Ovary (tissue), 9 donors: Measurements from ENCODE around the gene RNF152. TPM values are rescaled to one million over a fixed set of nuclear protein-coding genes. Genes with fewer than 3 reads are reported as not detected.

Source experiments
- DNase-seq, 5 donors: peaks; one replicate each; pipeline ENCODE4 v3.0.0-alpha.2; 2019 to 2020
- H3K27ac ChIP-seq, 2 donors: fragments of 200-600 bp; one replicate each; pipeline versions ENCODE4 v1.5.1 to v1.8.0; 2019 to 2022
- H3K27me3 ChIP-seq: fragments of 200-600 bp; one replicate; pipeline ENCODE4 v1.8.0; 2022
- H3K36me3 ChIP-seq: fragments of 200-600 bp; sonication (generic); one replicate; pipeline ENCODE4 v1.5.1; 2019
- H3K4me1 ChIP-seq: one replicate; pipeline ENCODE4 v1.8.1; 2013; ENCODE audit warnings: mild to moderate bottlenecking, moderate library complexity; ENCODE audit not compliant: insufficient read depth
- H3K4me3 ChIP-seq: fragments of 200-600 bp; sonication (generic); one replicate; pipeline ENCODE4 v1.5.1; 2017
- H3K9me3 ChIP-seq, 2 donors: fragments of 200-600 bp in 1 of 2; sonication (generic) in 1 of 2; one replicate each; pipeline versions ENCODE4 v1.5.1 to v1.8.1; 2013 to 2019; ENCODE audit warnings: mild to moderate bottlenecking in 1 of 2, moderate library complexity in 1 of 2
- CTCF ChIP-seq, 3 donors: fragments of 450-650 bp in 2 of 3; fragments of 200-600 bp in 1 of 3; IDR thresholded peaks; one replicate each; pipeline versions ENCODE4 v1.5.1 to v1.8.0; 2016 to 2022; ENCODE audit warnings: antibody characterized with exemption in 3 of 3, mild to moderate bottlenecking in 1 of 3
- EP300 ChIP-seq: sonication (generic); formaldehyde crosslinking; IDR thresholded peaks from one replicate; pipeline ENCODE4 v1.6.1; 2017; ENCODE audit warnings: antibody characterized with exemption
- POLR2A ChIP-seq: fragments of 450-650 bp; IDR thresholded peaks from one replicate; pipeline ENCODE4 v1.6.1; 2017; ENCODE audit warnings: antibody characterized with exemption, mild to moderate bottlenecking, moderate library complexity
- WGBS, 3 donors: extraction: QIAGEN DNeasy Blood & Tissue Kit in 1 of 3; methylation state at CpG; one replicate each; pipeline versions ENCODE4 v1.1.5 to v1.1.7; 2013 to 2017; 5-methylcytosine and 5-hydroxymethylcytosine counted together
- intact Hi-C, 4 donors: fragments of 100-400 bp; cut with DNase I; formaldehyde crosslinking; loops; one replicate each; pipeline versions ENCODE4 v1.11.0 to v1.15.1; 2022 to 2023
- polyA plus RNA-seq, 2 donors: library from polyadenylated mRNA; stranded (reverse); fragments of 200-250 nt in 1 of 2; fragments of 350-450 nt in 1 of 2; fragmentation: Illumina TruSeq in 1 of 2; extraction: RNeasy Lipid Tissue Mini Kit (QIAGEN cat#74804) in 1 of 2; gene quantifications; one replicate each; pipeline ENCODE4 v1.2.3, GENCODE V29; 2013 to 2014
- total RNA-seq, 7 donors: library from RNA; depleted of rRNA in 2 of 7; stranded (reverse); fragments of >200 nt in 2 of 7; fragmentation: NEBNext Ultra II Directional in 3 of 7; extraction: Animal tissue kit (Norgen Biotek cat#: 25700) in 3 of 7; gene quantifications; one replicate each; pipeline versions ENCODE4 v1.1.0 to v1.2.4, GENCODE V29; 2016 to 2023
- donor health status: DM: no; HTN: no; CAD: no; lungs with moderate emphysema.
- donor health status: DM: no; HTN: no; CAD: no.
- donor health status: Bipolar disorder and iron deficiency.
- donor health status: DM: yes; HTN: yes; CAD: no.
- donor health status: DM: no; HTN: no; CAD: no.
- donor health status: DM: yes; HTN: yes; CAD: no.

Gene RNF152
- total and polyA plus RNA-seq, 9 donors, result 2.6 to 31.6 (median 7.2) TPM

- Histone ChIP-seq H3K27ac (no peak overlapping the region), H3K4me1 (no peaks in the 10 kb centered on the region), H3K36me3 (no peaks in the 10 kb centered on the region), H3K27me3 (no peaks in the 10 kb centered on the region), H3K4me3 (no peak overlapping the region), H3K9me3 (no peaks in the 10 kb centered on the region)
- DNase-seq, result no peak
- WGBS, 3 donors, result 92 to 96% (median 96%) methylated on average over 6 of the region's 6 CpGs
- TF ChIP-seq POLR2A (no peak), EP300 (no peak), CTCF (IDR thresholded peaks at IDR 0.05) (no peak)
- intact Hi-C loops, result no loop called here
Observed at GRCh38 chr18:61931654-61932379, 39.0 kb upstream of the RNF152 start.

- 85 to 90% (median 88%) methylated on average over 3 of the region's 3 CpGs for WGBS, 3 donors
- no peaks in the 10 kb centered on the region for H3K27me3 ChIP-seq
- H3K4me3 ChIP-seq, result no peak overlapping the region
- no peaks in the 10 kb centered on the region for H3K36me3 ChIP-seq
- DNase-seq, result no peak
- H3K27ac ChIP-seq, result no peak overlapping the region
- no peaks in the 10 kb centered on the region for H3K9me3 ChIP-seq
- TF ChIP-seq EP300 (no peak), CTCF (IDR thresholded peaks at IDR 0.05) (no peak), POLR2A (no peak)
- intact Hi-C loops, result no loop called here
- no peaks in the 10 kb centered on the region for H3K4me1 ChIP-seq
Observed at GRCh38 chr18:61929881-61930640, 37.3 kb upstream of the RNF152 start.

- H3K27me3 ChIP-seq, result no peaks in the 10 kb centered on the region
- no peaks in the 10 kb centered on the region for H3K9me3 ChIP-seq
- intact Hi-C loops, result no loop called here
- DNase-seq, result no peak
- no peaks in the 10 kb centered on the region for H3K4me1 ChIP-seq
- H3K4me3 ChIP-seq, result no peak overlapping the region
- no peaks in the 10 kb centered on the region for H3K36me3 ChIP-seq
- TF ChIP-seq POLR2A (no peak), CTCF (IDR thresholded peaks at IDR 0.05) (no peak), EP300 (no peak)
- WGBS, 3 donors, result 67 to 75% (median 68%) methylated on average over 4 of the region's 4 CpGs
- H3K27ac ChIP-seq, result no peak overlapping the region
Observed at GRCh38 chr18:61926532-61926931, 33.7 kb upstream of the RNF152 start.

GRCh38 chr18:61924550-61924949, 31.7 kb upstream of the RNF152 start:
- no peaks in the 10 kb centered on the region for H3K36me3 ChIP-seq
- H3K27me3 ChIP-seq, result no peaks in the 10 kb centered on the region
- intact Hi-C loops, result no loop called here
- TF ChIP-seq POLR2A, result no peak
- TF ChIP-seq EP300, result no peak
- no peak for TF ChIP-seq CTCF (IDR thresholded peaks at IDR 0.05)
- H3K4me3 ChIP-seq, result no peak overlapping the region
- WGBS, 3 donors, result 24 to 43% (median 36%) methylated on average over 5 of the region's 5 CpGs
- H3K4me1 ChIP-seq, result no peaks in the 10 kb centered on the region
- H3K27ac ChIP-seq, result no peak overlapping the region
- H3K9me3 ChIP-seq, result no peaks in the 10 kb centered on the region
- DNase-seq, result no peak
